Measurements from ENCODE around the gene MYO5A. TPM values are rescaled to one million over a fixed set of nuclear protein-coding genes. Genes with fewer than 3 reads are reported as not detected.

MYO5A gene
- total and polyA plus RNA-seq, 2 donors (not counting 3 experiments of a cell fraction or from before 2014, with no cell fraction given) = 31.9 to 91.9 TPM

- Histone ChIP-seq H3K9ac (replicated peaks; ENCODE audit: extremely low read depth, insufficient read depth, low read length) (no peak overlapping the region), H3K79me2 (ENCODE audit: control insufficient read depth, insufficient read depth, low read length) (peaks cover 49% of the 10 kb centered on the region), H4K20me1 (replicated peaks; ENCODE audit: control insufficient read depth, extremely low read depth, insufficient read depth, low read length) (peaks cover 2% of the 10 kb centered on the region), H3K4me2 (ENCODE audit: insufficient read depth, low read length) (no peak overlapping the region), H3K27ac (ENCODE audit: insufficient read depth, low read depth, low read length) (no peak overlapping the region), H3K27me3 (ENCODE audit: control insufficient read depth in 2 of 2, insufficient read depth in 2 of 2, low read length in 2 of 2) (no peaks in the 10 kb centered on the region), H3K4me3 (replicated peaks in 1 of 3; ENCODE audit: insufficient read depth in 1 of 3, low read depth in 1 of 3, low read length in 3 of 3) (no peak overlapping the region), H3K36me3 (ENCODE audit: control insufficient read depth in 2 of 2, extremely low read depth in 1 of 2, insufficient read depth in 2 of 2, low read length in 2 of 2) (peaks cover 0 to 3% of the 10 kb centered on the region in 2 experiments), H3K4me1 (ENCODE audit: control insufficient read depth, extremely low read depth, insufficient read depth, low read length) (no peaks in the 10 kb centered on the region), H2AFZ (ENCODE audit: low read depth, low read length) (no peak overlapping the region), H3K9me1 (replicated peaks; ENCODE audit: control insufficient read depth, extremely low read depth, insufficient read depth, low read length) (no peaks in the 10 kb centered on the region), H3K9me3 (replicated peaks; ENCODE audit: control insufficient read depth, insufficient read depth, low read length) (no peaks in the 10 kb centered on the region)
- no peak for DNase-seq (ENCODE audit: low read depth, low spot score)
- POLR2A ChIA-PET = no interaction called here
- no peak for FAIRE-seq
- TF ChIP-seq GATA2 (IDR thresholded peaks at IDR 0.05; ENCODE audit: insufficient read depth, insufficient read length, low read depth, low read length) = no peak
- TF ChIP-seq, protein P1, sequence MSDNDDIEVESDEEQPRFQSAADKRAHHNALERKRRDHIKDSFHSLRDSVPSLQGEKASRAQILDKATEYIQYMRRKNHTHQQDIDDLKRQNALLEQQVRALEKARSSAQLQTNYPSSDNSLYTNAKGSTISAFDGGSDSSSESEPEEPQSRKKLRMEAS (IDR thresholded peaks at IDR 0.05; ENCODE audit: insufficient read depth, insufficient read length) = no peak
- CTCF ChIA-PET = no interaction called here
- intact Hi-C loops (cut with micrococcal nuclease) (no loop called here), dilution Hi-C loops (cut with MboI; ENCODE audit: extremely low pct_ligation_motif_present, low sequenced_read_pairs) (no loop called here)
- BruUV-seq (replicated peaks) = no TSS peak
Observed at GRCh38 chr15:52434885-52435284, 93.8 kb downstream of the MYO5A start.

- H3K9ac ChIP-seq (replicated peaks; ENCODE audit: extremely low read depth, insufficient read depth, low read length) = no peak overlapping the region
- no peak for FAIRE-seq
- dilution Hi-C loops (cut with MboI; ENCODE audit: extremely low pct_ligation_motif_present, low sequenced_read_pairs) = no loop called here
- intact Hi-C loops (cut with micrococcal nuclease) = no loop called here
- peaks cover 0 to 9% of the 10 kb centered on the region in 2 experiments for H3K36me3 ChIP-seq (ENCODE audit: control insufficient read depth in 2 of 2, extremely low read depth in 1 of 2, insufficient read depth in 2 of 2, low read length in 2 of 2)
- BruUV-seq (replicated peaks) = no TSS peak
- ChIA-PET CTCF (interaction anchor here (1.4 to 1.7 kb wide), 3 partner anchors 11 to 37 kb away, joined by 3 to 5 read pairs (median 4); no protein-coding TSS in a partner anchor), POLR2A (no interaction called here)
- no peaks in the 10 kb centered on the region for H3K9me1 ChIP-seq (replicated peaks; ENCODE audit: control insufficient read depth, extremely low read depth, insufficient read depth, low read length)
- H3K27ac ChIP-seq (ENCODE audit: insufficient read depth, low read depth, low read length) = no peak overlapping the region
- no peak overlapping the region for H2AFZ ChIP-seq (ENCODE audit: low read depth, low read length)
- TF ChIP-seq POLR2A (IDR thresholded peaks at IDR 0.05; ENCODE audit: low read depth, low read length) (no peak), POLR2AphosphoS5 (IDR thresholded peaks at IDR 0.05; ENCODE audit: insufficient read depth, low read depth, low read length) (no peak), EZH2 (IDR thresholded peaks at IDR 0.05; ENCODE audit: borderline replicate concordance, low read depth, low read length, severe bottlenecking) (no peak), MYC (IDR thresholded peaks at IDR 0.05; ENCODE audit: low read depth, low read length) (no peak), FOS (IDR thresholded peaks at IDR 0.05; ENCODE audit: borderline replicate concordance, insufficient read depth, low read length) (no peak), GATA2 (IDR thresholded peaks at IDR 0.05; ENCODE audit: insufficient read depth, insufficient read length, low read depth, low read length) (no peak), JUN (IDR thresholded peaks at IDR 0.05; ENCODE audit: borderline replicate concordance, insufficient read depth, insufficient read length, low read depth) (no peak)
- TF ChIP-seq, protein P1 (IDR thresholded peaks at IDR 0.05; ENCODE audit: insufficient read depth, insufficient read length) = no peak
- TF ChIP-seq, protein P2, sequence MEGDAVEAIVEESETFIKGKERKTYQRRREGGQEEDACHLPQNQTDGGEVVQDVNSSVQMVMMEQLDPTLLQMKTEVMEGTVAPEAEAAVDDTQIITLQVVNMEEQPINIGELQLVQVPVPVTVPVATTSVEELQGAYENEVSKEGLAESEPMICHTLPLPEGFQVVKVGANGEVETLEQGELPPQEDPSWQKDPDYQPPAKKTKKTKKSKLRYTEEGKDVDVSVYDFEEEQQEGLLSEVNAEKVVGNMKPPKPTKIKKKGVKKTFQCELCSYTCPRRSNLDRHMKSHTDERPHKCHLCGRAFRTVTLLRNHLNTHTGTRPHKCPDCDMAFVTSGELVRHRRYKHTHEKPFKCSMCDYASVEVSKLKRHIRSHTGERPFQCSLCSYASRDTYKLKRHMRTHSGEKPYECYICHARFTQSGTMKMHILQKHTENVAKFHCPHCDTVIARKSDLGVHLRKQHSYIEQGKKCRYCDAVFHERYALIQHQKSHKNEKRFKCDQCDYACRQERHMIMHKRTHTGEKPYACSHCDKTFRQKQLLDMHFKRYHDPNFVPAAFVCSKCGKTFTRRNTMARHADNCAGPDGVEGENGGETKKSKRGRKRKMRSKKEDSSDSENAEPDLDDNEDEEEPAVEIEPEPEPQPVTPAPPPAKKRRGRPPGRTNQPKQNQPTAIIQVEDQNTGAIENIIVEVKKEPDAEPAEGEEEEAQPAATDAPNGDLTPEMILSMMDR (IDR thresholded peaks at IDR 0.05; ENCODE audit: extremely low read depth in 1 of 2, insufficient read depth in 1 of 2, low read depth in 1 of 2, low read length in 2 of 2) = no peak
- H3K9me3 ChIP-seq (replicated peaks; ENCODE audit: control insufficient read depth, insufficient read depth, low read length) = no peaks in the 10 kb centered on the region
- peaks cover 6% of the 10 kb centered on the region for H3K4me1 ChIP-seq (ENCODE audit: control insufficient read depth, extremely low read depth, insufficient read depth, low read length)
- H4K20me1 ChIP-seq (replicated peaks; ENCODE audit: control insufficient read depth, extremely low read depth, insufficient read depth, low read length) = no peaks in the 10 kb centered on the region
- H3K27me3 ChIP-seq (ENCODE audit: control insufficient read depth in 2 of 2, insufficient read depth in 2 of 2, low read length in 2 of 2) = no peaks in the 10 kb centered on the region
- H3K4me2 ChIP-seq (ENCODE audit: insufficient read depth, low read length) = no peak overlapping the region
- H3K79me2 ChIP-seq (ENCODE audit: control insufficient read depth, insufficient read depth, low read length) = peaks cover 7% of the 10 kb centered on the region
- H3K4me3 ChIP-seq (replicated peaks in 1 of 3; ENCODE audit: insufficient read depth in 1 of 3, low read depth in 1 of 3, low read length in 3 of 3) = no peak overlapping the region
- no peak for DNase-seq (ENCODE audit: low read depth, low spot score)
Observed at GRCh38 chr15:52428297-52428696, 100.4 kb downstream of the MYO5A start.

All from endothelial cell of umbilical vein (primary cell).